Femur (tissue), 1 donor: ENCODE results near the gene DNM1.
"Not testable (repeated sequence)": the region's sequence is repeated elsewhere in the genome, so short reads cannot be mapped to it uniquely, and the experiment has no call there.

Source experiments
- DNase-seq: peaks from one replicate; pipeline ENCODE4 v3.0.0-alpha.2; 2017

The DNM1 gene

DNA sequence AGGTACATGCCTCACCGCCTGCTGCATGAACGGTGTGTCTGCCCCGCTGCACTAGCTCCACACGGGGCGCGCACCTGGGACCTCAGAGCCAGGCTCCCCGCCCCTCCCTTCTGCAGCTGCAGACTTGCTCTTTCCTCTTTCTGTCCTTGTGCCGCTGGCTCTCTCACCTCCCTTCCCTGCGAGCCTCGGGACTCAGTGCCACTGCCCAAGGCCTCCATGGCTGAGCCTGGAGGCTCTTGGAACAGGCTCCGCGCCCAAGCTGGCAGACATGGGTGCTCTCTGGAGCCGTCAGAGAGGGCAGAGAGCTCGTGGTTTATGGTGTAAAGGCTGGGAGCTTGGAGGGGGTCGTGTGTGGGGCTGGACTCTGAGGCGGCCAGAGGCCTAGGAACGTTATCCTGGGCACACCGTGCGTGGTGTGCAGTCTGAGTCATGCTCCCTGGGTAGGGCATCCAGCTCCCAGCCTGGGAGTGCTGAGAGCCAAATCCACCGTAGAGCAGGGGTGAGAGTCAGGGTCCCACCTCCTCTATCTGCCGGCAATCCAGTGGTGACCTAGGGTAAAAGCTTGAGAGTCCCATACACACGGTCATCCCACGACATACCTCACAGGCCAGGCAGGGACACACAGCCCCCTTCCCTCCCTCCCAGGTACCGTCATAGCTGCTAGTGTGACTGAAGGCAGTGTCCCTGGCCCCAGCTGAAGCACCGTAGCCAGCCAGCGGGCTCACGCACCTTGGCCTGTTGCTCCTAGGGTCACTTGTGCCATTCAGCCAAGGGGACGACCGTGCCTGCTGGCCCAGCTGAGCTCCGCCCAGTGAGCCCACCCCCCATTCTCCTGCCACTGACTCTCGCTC, 50.2 kb downstream of the DNM1 start:
- DNase-seq: peak; percentile 28

DNA sequence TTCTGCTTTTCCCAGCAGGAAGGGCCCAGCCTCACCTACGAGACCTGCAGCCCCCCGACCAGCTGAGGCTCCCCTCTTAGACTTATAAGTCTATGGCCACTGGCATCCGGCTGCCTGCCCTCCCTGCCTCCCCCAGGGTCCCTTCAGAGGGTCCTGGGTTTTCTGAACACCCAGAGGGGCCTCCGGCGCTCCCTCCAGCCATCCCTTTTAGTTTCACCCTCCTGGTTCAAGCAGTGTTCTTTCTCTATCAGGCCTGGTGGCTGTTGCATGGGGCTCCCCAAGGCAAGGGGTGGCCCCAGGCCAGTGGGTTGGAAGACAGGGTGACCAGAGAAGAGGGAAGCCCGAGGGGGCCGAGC, 50.8 kb downstream of the DNM1 start:
- DNase-seq: no peak

DNA sequence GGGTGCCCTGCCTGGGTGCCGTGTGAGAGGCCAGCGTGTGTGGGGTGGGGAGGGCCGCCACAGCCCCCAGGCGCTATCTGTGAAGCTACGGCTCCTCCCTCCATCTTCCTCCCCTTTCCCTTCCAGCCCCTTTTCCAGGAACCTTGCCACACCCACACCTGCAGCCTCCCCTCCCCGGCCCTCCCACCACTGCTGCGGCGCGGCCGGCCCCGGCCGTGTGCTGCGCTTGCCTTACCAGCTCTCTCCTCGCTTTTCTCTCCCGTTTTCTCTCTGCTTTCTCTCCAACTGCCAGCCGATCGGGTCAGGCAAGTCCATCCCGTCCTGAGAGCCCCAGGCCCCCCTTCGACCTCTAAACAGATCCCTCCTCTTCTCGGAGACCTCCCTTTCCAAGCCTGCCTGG, 51.2 kb downstream of the DNM1 start:
- DNase-seq: no peak

DNA sequence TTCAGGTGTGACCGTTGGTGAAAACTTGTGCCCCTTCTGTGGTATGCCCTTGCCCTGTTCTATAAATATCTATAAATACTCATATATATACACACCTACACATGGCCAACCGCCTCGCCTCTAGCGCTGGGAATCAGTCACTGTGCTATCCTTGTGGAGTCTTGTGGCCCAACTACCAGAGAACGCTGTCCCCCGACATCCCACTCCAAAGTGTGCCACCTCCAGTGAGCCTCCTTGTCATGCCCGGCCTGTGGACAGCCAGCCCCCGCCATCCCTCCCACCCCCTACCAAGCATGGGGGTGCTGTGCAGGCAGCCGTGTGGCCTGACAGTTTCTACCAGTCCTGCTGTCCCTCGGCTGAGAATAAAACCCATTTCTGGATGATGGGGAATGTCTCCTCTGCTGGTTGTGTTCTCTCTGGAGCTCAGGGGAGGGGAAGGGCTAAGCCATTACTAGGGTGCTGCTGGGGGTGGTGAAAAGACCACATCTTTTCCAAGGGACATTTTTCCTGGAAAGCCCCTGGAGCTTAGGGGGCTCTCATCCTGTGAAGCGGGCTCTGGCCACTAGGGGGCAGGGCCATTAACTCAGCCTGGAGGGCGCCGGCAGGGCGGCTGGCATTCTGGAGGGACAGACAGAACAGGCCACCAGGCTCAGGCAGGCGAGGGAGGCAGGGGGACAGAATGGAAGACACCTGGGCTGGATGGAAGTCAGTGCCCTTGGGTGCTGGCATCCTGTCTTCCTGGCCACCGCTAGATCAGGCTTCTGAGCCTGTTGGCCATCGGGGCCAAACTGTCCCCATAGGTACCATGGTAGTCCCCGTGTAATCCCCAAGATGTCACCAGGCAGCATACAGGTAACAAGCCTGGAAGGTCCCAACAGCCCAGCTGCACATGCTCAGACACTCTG, 51.9 kb downstream of the DNM1 start:
- peak; percentile 69 for DNase-seq

DNA sequence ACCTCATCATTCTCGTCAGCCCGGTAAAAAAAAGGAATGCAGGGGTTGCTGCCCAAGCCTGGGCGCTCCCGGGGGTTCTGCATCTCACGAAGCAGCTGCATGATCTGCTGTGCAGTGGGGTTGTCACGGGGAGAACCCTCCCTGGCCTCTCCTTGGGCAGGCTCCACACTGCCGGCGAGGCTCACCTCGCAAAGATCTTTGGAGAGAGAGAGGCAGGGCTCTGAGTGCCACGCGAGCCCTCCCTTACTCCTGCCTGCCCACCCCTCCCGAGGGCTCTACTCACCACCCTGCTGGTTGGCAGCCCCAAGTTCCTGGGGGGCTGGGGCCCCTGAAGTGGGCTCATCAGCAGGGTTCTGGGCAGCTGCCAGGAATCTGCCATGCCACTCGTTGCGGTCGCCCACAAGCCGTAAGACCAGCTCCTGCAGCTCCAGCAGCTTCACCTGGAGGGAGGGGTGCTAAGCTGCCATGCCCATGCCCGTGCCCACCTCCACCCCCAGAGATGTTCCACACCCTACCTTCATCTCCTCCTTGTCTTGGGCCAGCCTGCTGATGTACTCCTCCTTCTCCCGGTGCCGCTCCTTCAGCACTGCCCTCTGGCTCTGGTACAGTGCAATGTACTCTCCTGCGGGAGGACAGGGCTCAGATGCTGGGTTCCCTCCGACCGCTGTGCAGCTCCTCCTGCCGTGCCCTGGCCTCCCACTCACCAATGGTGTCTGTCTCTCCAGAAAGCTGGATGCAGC, 54.1 kb downstream of the DNM1 start:
- peak; percentile 26 for DNase-seq

DNA sequence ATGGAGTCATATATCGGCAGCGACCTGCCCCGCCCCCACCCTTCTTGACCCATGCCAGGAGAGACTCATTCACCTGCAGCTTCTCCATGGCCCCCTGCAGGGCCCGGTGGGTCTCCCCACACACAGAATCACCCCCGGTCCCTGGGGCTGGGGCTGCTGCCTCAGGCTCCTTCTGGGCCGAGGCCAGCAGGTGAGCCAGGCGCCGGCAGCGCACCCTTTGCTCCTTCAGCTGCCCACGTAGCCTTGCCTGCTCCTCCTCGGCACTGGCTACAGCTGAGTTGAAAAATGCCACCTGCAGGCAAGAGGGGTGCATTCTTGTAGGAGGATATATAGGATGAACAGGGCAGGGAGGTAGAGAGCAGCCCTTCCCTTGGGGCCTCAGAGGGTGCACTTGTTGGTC, 54.7 kb downstream of the DNM1 start:
- no peak for DNase-seq

DNA sequence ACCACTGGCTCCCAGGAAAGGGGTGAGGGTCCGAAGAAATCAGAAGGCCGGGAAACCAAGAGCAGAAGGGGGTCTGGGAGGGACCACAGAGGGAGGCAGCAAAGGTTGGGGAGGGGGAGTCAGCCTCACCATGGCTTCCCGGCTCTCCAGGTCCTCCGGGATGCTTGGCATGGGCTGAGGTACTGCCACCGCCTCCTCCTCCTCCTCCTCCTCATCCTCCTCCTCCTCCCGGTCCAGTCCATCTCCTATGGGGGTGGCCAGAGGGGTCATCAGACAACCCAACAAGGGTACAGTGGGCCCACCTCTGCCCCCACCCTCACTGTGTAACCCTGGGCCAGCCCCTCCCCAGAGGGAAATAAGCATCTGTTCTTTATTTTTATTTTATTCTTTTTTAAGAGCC, 55.1 kb downstream of the DNM1 start:
- DNase-seq: no peak

DNA sequence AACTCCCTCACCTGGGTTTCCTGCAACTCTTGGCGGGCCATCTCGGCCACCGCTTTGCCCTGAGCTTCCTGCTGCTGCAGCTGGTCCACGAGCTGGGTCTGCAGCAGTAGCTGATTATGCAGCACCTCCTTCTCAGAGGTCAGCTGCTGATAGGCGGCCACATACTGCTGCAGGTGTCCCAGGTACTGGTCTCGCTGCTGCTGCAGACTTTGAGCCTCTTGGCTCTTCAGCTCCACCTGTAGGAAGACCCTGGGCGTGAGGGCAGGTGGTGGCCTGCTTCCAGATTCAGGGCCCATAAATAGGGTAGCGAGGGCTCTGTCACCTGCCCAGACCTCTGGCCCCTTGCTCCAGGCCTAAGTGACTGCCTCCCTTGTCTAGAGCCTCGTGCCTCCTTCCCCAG, 56.0 kb downstream of the DNM1 start:
- no peak for DNase-seq

DNA sequence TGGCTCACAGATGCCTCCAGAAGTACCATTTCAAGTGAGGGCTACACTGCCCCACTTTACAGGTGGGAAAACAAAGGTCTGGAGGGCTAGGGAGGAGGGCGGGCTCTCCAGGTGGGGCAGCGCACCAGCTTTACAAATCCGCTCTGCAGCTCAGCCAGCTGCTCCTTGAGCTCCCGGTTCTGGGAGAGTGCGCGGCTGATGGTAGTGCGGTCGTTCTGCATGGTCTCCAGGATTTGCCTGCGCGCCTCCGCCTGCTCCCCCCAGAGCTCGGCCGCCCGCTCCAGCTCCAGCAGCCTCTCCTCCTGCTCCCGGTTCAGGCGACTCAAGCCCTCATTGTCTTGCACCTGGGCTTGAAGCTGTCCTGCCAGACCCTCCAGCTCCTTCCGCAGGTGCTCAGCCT, 57.2 kb downstream of the DNM1 start:
- no peak for DNase-seq

DNA sequence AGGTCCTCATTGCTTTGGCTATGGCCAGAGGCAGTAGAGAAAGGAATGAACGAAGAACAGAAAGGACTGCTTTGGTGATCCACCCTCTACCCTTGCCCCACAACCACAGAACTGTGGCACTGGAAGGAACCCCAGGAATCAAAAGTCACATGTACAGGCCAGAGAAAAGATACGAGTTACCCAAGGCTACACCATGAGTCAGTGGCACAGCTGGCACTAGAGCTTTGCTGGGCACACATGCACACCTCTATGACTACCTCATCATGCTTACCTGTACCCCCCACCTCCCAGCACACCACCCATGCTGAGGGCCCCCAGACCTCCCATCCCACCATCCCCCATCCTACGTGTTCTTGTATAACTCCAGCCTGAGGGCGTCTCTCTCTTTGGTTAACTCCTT, 59.5 kb downstream of the DNM1 start:
- no peak for DNase-seq

DNA sequence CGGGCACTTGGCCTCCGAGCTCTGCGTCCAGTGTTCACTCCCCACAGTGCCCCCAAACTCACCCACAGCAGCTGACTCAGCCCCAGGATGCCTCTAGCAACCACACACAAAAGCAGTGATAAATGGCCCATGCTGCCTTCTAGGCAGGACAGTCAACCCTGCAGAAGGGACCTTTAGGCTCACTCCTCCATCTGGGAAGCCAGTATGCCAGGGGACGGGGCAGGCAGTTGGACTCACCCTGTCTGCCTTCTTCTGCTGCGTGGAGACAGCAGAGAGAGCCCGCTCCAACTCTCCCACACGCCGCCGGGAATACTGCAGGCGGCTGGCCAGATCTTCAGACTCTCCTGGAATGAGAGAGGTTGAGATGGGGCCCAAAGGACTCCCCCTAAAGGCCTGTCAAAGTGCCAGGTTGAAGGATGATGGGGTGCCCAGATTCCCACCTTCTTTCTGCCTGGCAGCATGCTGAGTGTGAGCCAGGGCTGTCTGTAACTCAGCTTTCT, 62.2 kb downstream of the DNM1 start:
- DNase-seq: no peak

DNA sequence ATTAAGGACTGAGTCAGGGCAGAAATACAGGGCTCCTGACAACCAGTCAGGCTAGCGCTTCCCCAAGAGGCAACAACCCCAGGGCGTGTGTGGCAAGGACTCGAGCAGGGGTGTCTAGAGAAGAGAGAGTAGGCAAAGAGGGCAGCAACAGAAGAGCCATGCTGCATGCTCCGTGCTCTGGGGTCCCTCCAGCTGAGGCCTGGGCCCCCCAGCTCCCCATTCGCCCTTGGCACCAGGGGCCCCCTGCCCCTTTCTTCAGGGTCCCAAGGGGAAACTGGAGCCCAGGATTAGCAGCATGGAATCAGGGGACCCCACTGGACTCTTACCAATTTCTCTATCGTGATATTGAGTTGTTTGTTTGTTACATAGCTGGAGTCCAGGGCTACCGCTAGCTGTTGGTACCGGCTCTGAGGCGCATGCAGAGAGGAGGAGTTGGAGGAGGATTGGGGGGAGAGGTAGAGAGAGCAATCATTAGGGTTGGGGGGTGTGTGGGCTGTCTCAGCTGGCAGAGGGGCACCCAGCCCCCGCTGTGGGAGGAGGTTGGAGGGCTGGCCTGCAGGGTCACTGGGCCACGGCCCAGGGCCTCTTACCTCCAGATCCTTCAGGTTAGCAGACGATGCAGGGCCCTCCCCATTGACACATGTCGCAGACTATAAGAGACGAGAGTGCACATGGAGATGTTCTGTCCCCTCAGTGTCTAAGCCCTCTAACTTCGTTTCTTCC, 63.9 kb downstream of the DNM1 start:
- DNase-seq: no peak

DNA sequence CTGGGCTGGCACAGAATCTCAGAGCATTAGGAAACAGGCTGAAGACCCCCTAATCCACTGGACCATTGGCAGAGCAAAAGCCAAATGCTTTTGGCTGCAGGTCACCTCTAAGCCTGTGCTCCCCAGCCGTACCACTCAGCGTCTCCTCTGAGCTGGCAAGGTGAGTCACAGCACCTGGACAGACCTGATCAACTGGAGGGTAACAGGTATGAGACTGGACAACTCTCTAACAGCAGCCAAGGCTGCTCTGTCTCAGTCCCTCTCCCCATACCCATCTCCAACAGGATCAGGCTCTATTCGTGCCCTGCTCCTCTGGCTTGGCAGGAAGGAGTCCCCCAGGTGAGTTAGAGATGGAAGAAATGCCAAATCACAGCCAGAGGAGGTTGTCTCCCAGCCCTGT, 67.9 kb downstream of the DNM1 start:
- no peak for DNase-seq

DNA sequence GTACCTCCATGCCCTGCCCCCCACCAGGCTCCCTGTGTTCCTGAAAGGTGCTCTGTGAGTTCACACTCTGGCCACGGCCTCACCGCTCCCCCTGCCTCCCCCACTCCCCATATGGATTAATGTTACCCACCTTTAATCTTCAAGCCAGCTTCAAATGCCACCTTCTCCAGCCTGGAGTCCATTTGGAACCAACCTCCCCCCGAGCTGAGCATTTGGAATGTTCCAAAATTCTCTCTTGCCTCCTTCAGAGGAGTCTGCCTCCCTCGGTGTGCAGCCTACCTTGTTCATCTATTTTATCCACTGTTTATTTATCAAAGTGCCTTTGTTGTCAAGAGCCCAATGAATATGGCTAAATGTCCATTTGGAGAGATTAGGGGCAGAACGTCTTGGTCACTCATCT, 68.3 kb downstream of the DNM1 start:
- DNase-seq: no peak

DNA sequence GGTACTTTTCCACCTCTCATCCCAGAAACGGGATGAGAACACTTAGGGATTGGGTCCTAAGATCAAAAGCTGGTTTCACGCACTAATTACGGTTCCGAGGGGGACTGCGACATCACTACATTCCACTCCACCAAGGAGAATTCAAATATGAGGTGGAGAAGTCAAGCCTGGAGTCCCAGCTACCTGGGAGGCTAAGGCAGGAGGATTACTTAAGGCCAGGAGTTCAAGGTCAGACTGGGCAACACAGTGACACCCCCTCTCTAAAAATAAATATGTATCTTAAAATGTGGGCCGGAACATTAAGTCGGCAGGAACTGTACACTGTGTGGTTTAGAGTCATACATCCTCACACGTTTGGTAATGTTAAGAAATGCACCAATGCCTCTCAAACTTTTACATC, 71.1 kb downstream of the DNM1 start:
- DNase-seq: no peak

DNA sequence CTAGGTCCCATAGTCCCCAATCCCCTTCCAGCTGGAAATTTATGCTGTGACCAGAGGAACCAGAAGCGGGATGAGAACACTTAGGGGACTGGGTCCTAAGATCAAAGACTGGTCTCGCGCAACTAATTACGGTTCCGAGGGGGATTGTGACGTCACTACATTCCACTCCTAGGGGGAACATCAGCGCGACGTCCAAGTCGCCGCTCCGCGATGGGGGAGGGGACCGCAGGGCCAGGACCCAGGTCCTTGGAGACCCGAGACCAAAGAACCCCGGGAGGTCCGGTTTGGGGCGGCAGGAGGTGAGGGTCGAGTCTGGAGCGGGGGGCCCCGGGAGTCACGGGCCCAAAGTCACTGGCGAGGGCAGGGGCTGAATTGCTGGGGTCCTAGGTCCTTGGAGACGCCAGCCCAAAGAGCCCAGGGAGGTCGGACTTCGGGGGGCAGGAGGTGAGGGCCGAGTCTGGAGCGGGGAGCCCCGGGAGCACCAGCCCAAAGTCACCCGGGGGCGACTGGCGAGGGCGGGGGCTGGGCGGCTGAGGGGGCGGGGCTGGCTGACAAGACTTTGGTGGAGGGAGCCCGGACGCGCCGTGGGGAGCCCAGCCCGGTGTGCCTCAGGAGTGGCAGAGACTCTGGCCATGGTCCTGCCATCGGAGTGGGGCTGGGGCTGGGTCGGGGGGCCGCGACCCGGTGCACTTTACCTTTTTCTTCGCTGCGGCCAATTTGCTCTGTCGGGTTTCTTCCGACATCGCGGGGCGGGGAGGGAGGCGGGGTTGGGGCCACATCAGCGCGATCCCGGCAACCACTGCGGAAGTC, 72.2 kb downstream of the DNM1 start, which contains the start of gene GOLGA2:
GOLGA2 (minus strand) TSS at position 810 of the 810 bp plus-strand sequence; CDS start at position 779, 31 bp downstream.
- DNase-seq: peak; percentile 59

DNA sequence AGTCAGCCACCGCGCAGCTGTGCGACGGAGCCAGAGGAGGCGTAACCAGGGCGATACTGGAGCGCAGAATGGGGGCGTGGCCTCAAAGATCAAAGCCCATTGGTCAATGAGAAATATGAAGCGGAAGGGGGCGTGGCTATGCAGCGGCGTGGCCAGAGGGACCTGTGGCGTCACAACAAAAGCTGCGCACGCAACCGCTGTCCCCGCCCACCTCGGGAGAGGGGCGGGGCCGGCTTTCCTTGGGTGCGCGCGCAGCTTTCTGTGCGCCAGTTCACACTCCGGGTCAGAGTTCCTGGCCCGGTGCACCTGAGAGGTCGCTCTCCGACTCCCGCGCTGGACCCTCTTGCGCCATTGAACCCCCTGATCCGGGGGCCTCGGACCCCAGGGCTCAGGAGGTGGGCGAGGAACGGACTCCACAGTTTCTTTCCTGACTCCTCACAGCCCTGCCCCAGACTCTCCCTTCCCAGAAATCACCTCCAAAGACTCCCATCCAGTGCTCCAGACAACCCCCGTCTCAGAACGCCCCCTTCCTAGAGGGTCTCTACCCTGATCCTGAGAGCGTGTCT, 72.9 kb downstream of the DNM1 start, which contains the start of gene SWI5:
SWI5 (plus strand) TSS at position 269 of the 566 bp plus-strand sequence.
- peak; percentile 100 for DNase-seq

DNA sequence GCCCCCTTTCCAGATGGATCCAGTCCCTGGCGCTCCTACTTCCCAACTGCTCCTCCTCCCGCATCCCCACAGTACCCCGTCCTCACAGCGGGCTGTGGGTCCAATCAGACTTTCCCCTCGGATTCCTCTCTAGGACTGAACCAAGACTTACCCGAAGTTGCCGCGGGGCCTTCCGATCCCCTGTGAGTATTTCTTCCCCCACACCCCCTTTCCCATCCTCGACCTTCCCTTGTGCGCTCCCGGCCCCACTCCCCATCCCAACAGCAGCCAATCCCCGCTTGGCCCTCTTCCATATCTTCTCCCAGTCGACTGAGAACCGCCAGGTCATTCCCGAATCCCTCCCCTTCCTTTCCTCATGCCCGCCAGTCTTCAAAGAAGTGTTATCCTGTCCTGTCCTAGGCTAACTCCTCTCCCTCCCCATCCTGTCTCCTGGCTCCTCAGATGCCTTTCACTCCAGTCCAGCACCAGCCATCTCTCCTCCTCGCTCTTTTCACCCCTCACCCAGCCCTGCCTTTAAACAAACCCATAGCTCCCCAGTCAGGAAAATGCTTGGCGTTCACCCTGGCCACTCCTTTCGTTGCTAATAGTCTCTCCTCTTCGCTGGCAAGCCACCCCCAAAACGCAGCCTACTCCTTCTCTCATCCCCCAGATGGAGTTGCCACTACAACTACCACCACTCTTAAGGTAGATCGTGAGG, 73.5 kb downstream of the DNM1 start:
- DNase-seq: no peak

DNA sequence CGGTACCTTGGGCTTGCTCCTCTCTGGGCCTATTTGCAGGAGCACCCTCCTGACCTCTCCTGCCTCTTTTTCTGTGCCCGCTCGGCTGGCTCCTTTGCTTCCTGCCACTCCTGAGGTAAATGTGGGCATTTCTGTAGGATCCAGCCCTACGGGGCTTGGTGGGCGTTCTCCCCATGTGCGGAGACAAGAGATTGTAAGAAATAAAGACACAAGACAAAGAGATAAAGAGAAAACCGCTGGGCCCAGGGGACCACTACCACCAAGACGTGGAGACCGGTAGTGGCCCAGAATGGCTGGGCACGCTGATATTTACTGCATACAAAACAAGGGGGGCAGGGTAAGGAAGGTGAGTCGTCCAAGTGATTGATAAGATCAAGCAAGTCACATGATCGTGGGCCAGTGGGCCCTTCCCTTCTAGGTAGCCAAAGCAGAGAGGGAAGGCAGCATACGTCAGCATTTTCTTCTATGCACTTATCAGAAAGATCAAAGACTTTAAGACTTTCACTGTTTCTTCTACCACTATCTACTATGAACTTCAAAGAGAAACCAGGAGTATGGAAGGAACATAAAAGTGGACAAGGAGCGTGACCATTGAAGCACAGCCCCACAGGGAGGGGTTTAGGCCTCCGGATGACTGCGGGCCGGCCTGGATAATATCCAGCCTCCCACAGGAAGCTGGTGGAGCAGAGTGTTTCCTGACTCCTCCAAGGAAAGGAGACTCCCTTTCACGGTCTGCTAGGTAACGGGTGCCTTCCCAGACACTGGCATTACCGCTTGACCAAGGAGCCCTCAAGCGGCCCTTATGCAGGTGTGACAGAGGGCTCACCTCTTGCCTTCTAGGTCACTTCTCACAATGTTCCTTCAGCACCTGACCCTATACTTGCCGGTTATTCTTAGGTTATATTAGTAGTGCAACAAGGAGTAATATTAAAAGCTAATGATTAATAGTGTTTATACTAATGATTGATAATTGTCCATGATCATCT, 76.2 kb downstream of the DNM1 start:
- not testable (repeated sequence) for DNase-seq
